DMS114 treated with DMSO at 0.1 percent for 48 hours (cell line): Measurements from ENCODE around the gene P2RX7.

ENCODE experiments used
- DNase-seq: peaks from one replicate; lab custom pipeline; 2025; ENCODE audit not compliant: unreplicated experiment; lab: John Stamatoyannopoulos, UW

The P2RX7 gene

GRCh38 chr12:121110211-121110940 is 22.3 kb upstream of the P2RX7 start:
- peak; percentile 61 for DNase-seq

GRCh38 chr12:121111684-121112083 is 21.0 kb upstream of the P2RX7 start:
- DNase-seq, result no peak

- DNase-seq, result no peak
Measured at GRCh38 chr12:121112496-121112895, 20.2 kb upstream of the P2RX7 start.

GRCh38 chr12:121113057-121113456 is 19.6 kb upstream of the P2RX7 start:
- DNase-seq, result no peak

- no peak for DNase-seq
Measured at GRCh38 chr12:121114019-121114639, 18.5 kb upstream of the P2RX7 start.

GRCh38 chr12:121114806-121115205 is 17.9 kb upstream of the P2RX7 start:
- no peak for DNase-seq

- DNase-seq, result no peak
Measured at GRCh38 chr12:121115530-121115929, 17.1 kb upstream of the P2RX7 start.

- no peak for DNase-seq
Measured at GRCh38 chr12:121116318-121117225, 16.1 kb upstream of the P2RX7 start.

- DNase-seq, result no peak
Measured at GRCh38 chr12:121117226-121117777, 15.4 kb upstream of the P2RX7 start.

- no peak for DNase-seq
Measured at GRCh38 chr12:121120323-121120722, 12.4 kb upstream of the P2RX7 start.

GRCh38 chr12:121120989-121121755 is 11.5 kb upstream of the P2RX7 start:
- no peak for DNase-seq

GRCh38 chr12:121121805-121122204 is 10.9 kb upstream of the P2RX7 start:
- no peak for DNase-seq

- no peak for DNase-seq
Measured at GRCh38 chr12:121123488-121123887, 9.2 kb upstream of the P2RX7 start.

GRCh38 chr12:121124402-121125109 is 8.1 kb upstream of the P2RX7 start:
- no peak for DNase-seq

- no peak for DNase-seq
Measured at GRCh38 chr12:121127501-121127900, 5.2 kb upstream of the P2RX7 start.

- DNase-seq, result no peak
Measured at GRCh38 chr12:121128908-121129810, 3.5 kb upstream of the P2RX7 start.

GRCh38 chr12:121129811-121130147 is 2.9 kb upstream of the P2RX7 start:
- DNase-seq, result no peak

GRCh38 chr12:121130866-121131373 is 1.8 kb upstream of the P2RX7 start:
- no peak for DNase-seq

- DNase-seq, result no peak
Measured at GRCh38 chr12:121131941-121132341, 735 bp upstream of the P2RX7 start.
